Mesendoderm (in vitro differentiated cells): Measurements from ENCODE around the gene UQCRC2.

ENCODE experiments used
- DNase-seq: peaks from one replicate; pipeline ENCODE4 v3.0.0; 2013
- H2AK5ac ChIP-seq: 2 replicates; pipeline ENCODE4 v1.6.1; 2013; ENCODE audit warnings: low read length, inconsistent platforms
- H2BK120ac ChIP-seq: 2 replicates; pipeline ENCODE4 v1.6.1; 2013; ENCODE audit warnings: low read depth, mild to moderate bottlenecking, low read length, moderate library complexity, mixed read lengths
- H2BK15ac ChIP-seq: replicated peaks from 2 replicates; pipeline ENCODE4 v1.6.1; 2013; ENCODE audit warnings: low read depth, mild to moderate bottlenecking, moderate library complexity
- H2BK5ac ChIP-seq: 2 replicates; pipeline ENCODE4 v1.6.1; 2013; ENCODE audit warnings: low read length, inconsistent platforms
- H3K18ac ChIP-seq: 2 replicates; pipeline ENCODE4 v1.6.1; 2013; ENCODE audit warnings: mild to moderate bottlenecking, low read length, mixed read lengths
- H3K23ac ChIP-seq: one replicate; pipeline ENCODE4 v1.6.1; 2013; ENCODE audit warnings: low read length
- H3K27ac ChIP-seq: 2 replicates; pipeline ENCODE4 v1.5.1; 2013; ENCODE audit warnings: low read depth, mild to moderate bottlenecking, inconsistent platforms, low read length, moderate library complexity
- H3K27me3 ChIP-seq: 2 replicates; pipeline ENCODE4 v1.6.1; 2013; ENCODE audit warnings: low read length, control low read depth, mild to moderate bottlenecking, inconsistent platforms; ENCODE audit not compliant: insufficient read depth, poor library complexity
- H3K36me3 ChIP-seq: 2 replicates; pipeline ENCODE4 v1.6.1; 2013; ENCODE audit warnings: low read length, inconsistent platforms; ENCODE audit not compliant: control insufficient read depth, insufficient read depth
- H3K4ac ChIP-seq: one replicate; pipeline ENCODE4 v1.6.1; 2013; ENCODE audit warnings: low read depth, mild to moderate bottlenecking, low read length, moderate library complexity
- H3K4me1 ChIP-seq: 2 replicates; pipeline ENCODE4 v1.6.1; 2013; ENCODE audit warnings: low read depth, low read length, inconsistent platforms; ENCODE audit not compliant: control insufficient read depth
- H3K4me2 ChIP-seq: 2 replicates; pipeline ENCODE4 v1.6.1; 2013; ENCODE audit warnings: low read length
- H3K4me3 ChIP-seq: 2 replicates; pipeline ENCODE4 v1.5.1; 2013; ENCODE audit warnings: mild to moderate bottlenecking, low read length
- H3K56ac ChIP-seq: one replicate; pipeline ENCODE4 v1.6.1; 2013; ENCODE audit warnings: low read length
- H3K79me1 ChIP-seq: 2 replicates; pipeline ENCODE4 v1.6.1; 2013; ENCODE audit warnings: low read length, inconsistent platforms
- H3K79me2 ChIP-seq: 2 replicates; pipeline ENCODE4 v1.6.1; 2013; ENCODE audit warnings: mild to moderate bottlenecking, low read length; ENCODE audit not compliant: control insufficient read depth, insufficient read depth
- H3K9ac ChIP-seq: 2 replicates; pipeline ENCODE4 v1.6.1; 2013; ENCODE audit warnings: low read length, inconsistent platforms
- H4K5ac ChIP-seq: one replicate; pipeline ENCODE4 v1.6.1; 2013; ENCODE audit warnings: low read length
- H4K8ac ChIP-seq: one replicate; pipeline ENCODE4 v1.6.1; 2013; ENCODE audit warnings: low read depth, mild to moderate bottlenecking, control low read depth, low read length, moderate library complexity
- WGBS: extraction: QIAGEN DNeasy Blood & Tissue Kit; methylation state at CpG from one replicate; pipeline ENCODE4 v1.1.7; 2013; ENCODE audit warnings: low lambda C conversion rate, missing lambda C conversion rate; ENCODE audit not compliant: insufficient coverage; ENCODE audit errors: extremely low coverage; 5-methylcytosine and 5-hydroxymethylcytosine counted together

The UQCRC2 gene

DNA sequence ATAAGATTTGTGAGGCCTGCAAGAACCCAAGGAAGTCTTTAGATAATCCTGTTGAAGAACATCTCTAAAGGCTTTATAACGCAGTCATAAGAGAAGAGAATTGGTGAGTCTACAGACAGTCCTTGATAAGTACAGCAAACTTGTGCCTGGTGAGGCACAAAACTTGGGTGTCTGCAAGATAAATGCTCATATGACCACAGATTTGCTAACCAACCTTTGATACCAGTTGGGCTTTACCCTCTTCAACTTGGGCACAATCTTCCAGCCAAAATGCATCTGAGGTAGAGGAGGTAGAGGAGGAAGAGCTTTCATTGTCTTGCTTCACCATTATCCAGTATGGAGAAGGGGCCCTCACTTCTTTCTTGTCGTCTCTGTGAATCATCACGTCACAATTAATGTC lies 30.9 kb downstream of the UQCRC2 start:
- Histone ChIP-seq H3K4me2 (no peak overlapping the region), H2BK5ac (no peak overlapping the region), H3K56ac (no peak overlapping the region), H3K79me2 (no peaks in the 10 kb centered on the region), H2AK5ac (no peak overlapping the region), H3K27me3 (no peaks in the 10 kb centered on the region), H3K4me1 (no peaks in the 10 kb centered on the region), H2BK15ac (no peak overlapping the region), H3K27ac (no peak overlapping the region), H3K4me3 (no peak overlapping the region), H3K9ac (no peak overlapping the region), H3K23ac (no peak overlapping the region), H3K79me1 (no peaks in the 10 kb centered on the region), H3K4ac (no peak overlapping the region), H4K5ac (no peak overlapping the region), H3K36me3 (peaks cover 6% of the 10 kb centered on the region), H4K8ac (no peak overlapping the region), H3K18ac (no peak overlapping the region), H2BK120ac (no peak overlapping the region)
- no peak for DNase-seq
- no CpG with 5 or more reads among the region's 3 CpGs for WGBS

DNA sequence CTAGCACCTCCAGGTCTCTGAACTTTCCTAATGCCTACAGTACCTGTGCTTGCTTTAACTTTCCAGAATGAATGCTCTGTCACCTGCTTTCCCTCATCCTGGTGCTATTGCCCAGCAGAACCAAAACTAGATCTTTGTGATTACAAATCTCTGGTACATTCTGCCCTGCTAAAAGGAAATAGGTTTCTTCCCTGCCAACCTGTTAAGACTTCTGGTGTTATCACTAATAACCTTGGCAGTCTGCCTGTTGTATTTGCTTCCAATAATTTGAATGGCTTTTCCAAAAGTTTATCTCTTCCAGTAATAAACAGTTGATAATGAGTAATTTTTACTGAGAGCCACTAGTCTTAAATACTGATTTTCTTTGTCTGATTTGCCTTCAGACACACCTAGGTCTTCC lies 32.4 kb downstream of the UQCRC2 start:
- H3K23ac ChIP-seq, result no peak overlapping the region
- no peak overlapping the region for H3K27ac ChIP-seq
- H3K4me3 ChIP-seq, result no peak overlapping the region
- H3K79me2 ChIP-seq, result no peaks in the 10 kb centered on the region
- no peaks in the 10 kb centered on the region for H3K79me1 ChIP-seq
- H2BK5ac ChIP-seq, result no peak overlapping the region
- no peaks in the 10 kb centered on the region for H3K27me3 ChIP-seq
- no peak overlapping the region for H3K56ac ChIP-seq
- no peak overlapping the region for H3K18ac ChIP-seq
- no peak overlapping the region for H4K8ac ChIP-seq
- DNase-seq, result no peak
- H3K4me1 ChIP-seq, result no peaks in the 10 kb centered on the region
- no peak overlapping the region for H2AK5ac ChIP-seq
- H3K4ac ChIP-seq, result no peak overlapping the region
- peaks cover 2% of the 10 kb centered on the region for H3K36me3 ChIP-seq
- H2BK15ac ChIP-seq, result no peak overlapping the region
- no peak overlapping the region for H4K5ac ChIP-seq
- no peak overlapping the region for H2BK120ac ChIP-seq
- no peak overlapping the region for H3K4me2 ChIP-seq
- H3K9ac ChIP-seq, result no peak overlapping the region

DNA sequence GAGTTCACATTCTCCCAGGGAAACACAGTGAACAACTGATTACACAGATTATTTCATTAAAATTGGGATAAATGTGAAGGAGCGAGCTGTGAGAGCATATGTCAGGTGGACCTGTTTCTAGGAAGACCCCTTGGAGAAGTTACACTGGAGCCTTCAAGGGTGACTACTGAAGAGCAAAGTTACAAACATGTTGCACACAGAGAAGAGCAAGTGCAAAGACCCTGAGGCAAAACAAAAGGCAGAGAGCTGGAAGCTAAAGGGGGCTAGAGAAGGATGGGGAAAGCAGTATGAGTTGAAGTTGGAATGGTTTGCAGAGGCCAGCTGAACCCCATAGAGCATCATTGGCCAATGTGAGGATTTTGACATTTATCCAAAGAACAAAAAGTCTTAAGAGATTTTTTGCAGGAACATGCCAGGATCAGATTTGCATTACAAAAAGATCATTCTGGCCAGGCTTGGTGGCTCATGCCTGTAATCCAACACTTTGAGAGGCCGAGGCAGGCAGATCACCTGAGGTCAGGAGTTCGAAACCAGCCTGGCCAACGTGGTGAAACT lies 33.6 kb downstream of the UQCRC2 start:
- H3K4me3 ChIP-seq, result no peak overlapping the region
- no CpG with 5 or more reads among the region's 4 CpGs for whole genome bisulfite sequencing
- no peak overlapping the region for H4K5ac ChIP-seq
- H2BK15ac ChIP-seq, result no peak overlapping the region
- no peaks in the 10 kb centered on the region for H3K27me3 ChIP-seq
- no peak overlapping the region for H2AK5ac ChIP-seq
- no peak overlapping the region for H3K56ac ChIP-seq
- no peak overlapping the region for H4K8ac ChIP-seq
- no peaks in the 10 kb centered on the region for H3K79me1 ChIP-seq
- H3K18ac ChIP-seq, result no peak overlapping the region
- no peaks in the 10 kb centered on the region for H3K79me2 ChIP-seq
- DNase-seq, result no peak
- H3K4me2 ChIP-seq, result no peak overlapping the region
- no peak overlapping the region for H3K27ac ChIP-seq
- no peak overlapping the region for H3K9ac ChIP-seq
- H2BK5ac ChIP-seq, result no peak overlapping the region
- no peak overlapping the region for H3K4ac ChIP-seq
- H3K23ac ChIP-seq, result no peak overlapping the region
- peaks cover 2% of the 10 kb centered on the region for H3K36me3 ChIP-seq
- H3K4me1 ChIP-seq, result no peaks in the 10 kb centered on the region
- no peak overlapping the region for H2BK120ac ChIP-seq

DNA sequence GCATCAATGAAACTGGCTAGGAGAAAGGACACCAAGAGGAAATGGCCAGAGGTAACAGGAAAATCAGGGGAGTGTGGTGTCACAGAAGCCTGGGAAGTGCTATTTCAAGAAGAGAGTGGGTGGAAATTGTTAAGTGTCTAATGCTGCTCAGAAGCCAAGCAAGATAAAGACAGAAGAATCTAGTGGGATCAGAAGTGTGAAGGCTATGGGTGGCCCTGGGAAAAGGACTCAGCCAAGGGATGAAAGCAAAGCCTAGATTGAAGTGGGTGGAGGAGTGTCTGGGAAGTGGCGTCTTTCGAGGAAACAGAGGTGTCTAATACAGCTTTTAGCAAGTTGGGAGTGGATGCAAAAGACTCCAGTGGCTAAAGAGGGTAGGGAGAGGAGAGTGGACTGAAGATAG lies 34.3 kb downstream of the UQCRC2 start:
- no peak overlapping the region for H3K27ac ChIP-seq
- no peaks in the 10 kb centered on the region for H3K79me2 ChIP-seq
- no peak overlapping the region for H2BK15ac ChIP-seq
- H3K56ac ChIP-seq, result no peak overlapping the region
- no peaks in the 10 kb centered on the region for H3K4me1 ChIP-seq
- no peaks in the 10 kb centered on the region for H3K79me1 ChIP-seq
- no CpG with 5 or more reads among the region's 2 CpGs for WGBS
- H3K18ac ChIP-seq, result no peak overlapping the region
- peaks cover 2% of the 10 kb centered on the region for H3K36me3 ChIP-seq
- H2BK5ac ChIP-seq, result no peak overlapping the region
- no peak overlapping the region for H3K4ac ChIP-seq
- H3K4me2 ChIP-seq, result no peak overlapping the region
- no peak for DNase-seq
- H3K4me3 ChIP-seq, result no peak overlapping the region
- H3K27me3 ChIP-seq, result no peaks in the 10 kb centered on the region
- no peak overlapping the region for H3K23ac ChIP-seq
- H4K5ac ChIP-seq, result no peak overlapping the region
- no peak overlapping the region for H4K8ac ChIP-seq
- no peak overlapping the region for H3K9ac ChIP-seq
- H2BK120ac ChIP-seq, result no peak overlapping the region
- no peak overlapping the region for H2AK5ac ChIP-seq

DNA sequence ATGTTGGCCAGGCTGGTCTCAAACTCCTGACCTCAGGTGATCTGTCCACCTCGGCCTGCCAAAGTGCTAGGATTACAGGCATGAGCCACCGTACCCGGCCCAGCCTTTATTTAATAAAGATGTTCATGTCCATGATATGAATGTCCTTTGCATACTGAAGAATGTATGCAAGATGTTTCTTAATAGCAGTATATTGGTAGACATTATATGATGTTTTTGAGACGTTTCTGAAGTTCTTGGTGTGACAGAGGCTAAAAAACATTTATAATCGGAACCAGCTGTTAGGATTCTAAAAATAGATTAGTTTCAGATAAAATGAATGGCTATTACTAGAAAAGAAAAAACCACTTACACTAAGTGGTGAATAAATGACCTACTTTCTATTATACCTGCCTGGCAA lies 36.0 kb downstream of the UQCRC2 start:
- Histone ChIP-seq H2AK5ac (no peak overlapping the region), H3K4ac (no peak overlapping the region), H2BK15ac (no peak overlapping the region), H3K79me1 (no peaks in the 10 kb centered on the region), H3K27me3 (no peaks in the 10 kb centered on the region), H3K4me3 (no peak overlapping the region), H3K4me2 (no peak overlapping the region), H3K79me2 (no peaks in the 10 kb centered on the region), H3K9ac (no peak overlapping the region), H3K27ac (no peak overlapping the region), H4K8ac (no peak overlapping the region), H2BK120ac (no peak overlapping the region), H2BK5ac (no peak overlapping the region), H3K56ac (no peak overlapping the region), H4K5ac (no peak overlapping the region), H3K18ac (no peak overlapping the region), H3K4me1 (no peaks in the 10 kb centered on the region), H3K23ac (no peak overlapping the region), H3K36me3 (peaks cover under 1% of the 10 kb centered on the region)
- DNase-seq, result no peak
- WGBS, result no CpG with 5 or more reads among the region's 5 CpGs

DNA sequence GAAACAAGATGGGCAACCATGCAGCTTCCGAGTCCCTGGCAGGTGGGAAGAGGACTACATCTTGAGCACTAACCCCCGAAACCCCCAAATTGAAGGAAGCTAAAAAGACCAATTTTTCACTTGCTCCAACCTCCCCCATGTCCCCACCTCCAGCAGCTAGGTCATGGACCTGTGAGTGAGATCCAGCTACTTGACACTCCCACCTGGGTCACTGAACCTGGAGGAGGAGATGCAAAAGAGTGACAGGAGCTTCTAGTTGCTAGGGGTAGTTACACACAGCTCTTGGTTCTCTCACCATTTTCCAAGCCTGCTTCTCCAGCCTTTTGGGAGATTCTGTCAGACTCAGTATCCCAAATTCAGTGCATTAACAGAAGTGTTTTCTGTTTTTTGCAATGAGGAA lies 36.6 kb downstream of the UQCRC2 start:
- Histone ChIP-seq H4K5ac (no peak overlapping the region), H3K79me2 (no peaks in the 10 kb centered on the region), H3K4me1 (no peaks in the 10 kb centered on the region), H2BK15ac (no peak overlapping the region), H2AK5ac (no peak overlapping the region), H3K27ac (no peak overlapping the region), H3K56ac (no peak overlapping the region), H4K8ac (no peak overlapping the region), H3K4ac (no peak overlapping the region), H3K23ac (no peak overlapping the region), H3K4me2 (no peak overlapping the region), H2BK120ac (no peak overlapping the region), H3K4me3 (no peak overlapping the region), H3K18ac (no peak overlapping the region), H3K79me1 (no peaks in the 10 kb centered on the region), H3K9ac (no peak overlapping the region), H3K36me3 (no peaks in the 10 kb centered on the region), H2BK5ac (no peak overlapping the region), H3K27me3 (no peaks in the 10 kb centered on the region)
- no peak for DNase-seq
- no CpG with 5 or more reads among the region's 2 CpGs for WGBS
